HG03439 (cell line): ENCODE results near the gene RUFY4.
A peak's percentile ranks its signal among the peaks of the same experiment; 100 is the strongest.

Experiments used
- ATAC-seq: cut with Tn5 transposase; IDR thresholded peaks from one replicate; pipeline ENCODE4 v1.9.1; 2021; ENCODE audit warnings: mild to moderate bottlenecking, moderate library complexity; ENCODE audit not compliant: unreplicated experiment

The RUFY4 gene

DNA sequence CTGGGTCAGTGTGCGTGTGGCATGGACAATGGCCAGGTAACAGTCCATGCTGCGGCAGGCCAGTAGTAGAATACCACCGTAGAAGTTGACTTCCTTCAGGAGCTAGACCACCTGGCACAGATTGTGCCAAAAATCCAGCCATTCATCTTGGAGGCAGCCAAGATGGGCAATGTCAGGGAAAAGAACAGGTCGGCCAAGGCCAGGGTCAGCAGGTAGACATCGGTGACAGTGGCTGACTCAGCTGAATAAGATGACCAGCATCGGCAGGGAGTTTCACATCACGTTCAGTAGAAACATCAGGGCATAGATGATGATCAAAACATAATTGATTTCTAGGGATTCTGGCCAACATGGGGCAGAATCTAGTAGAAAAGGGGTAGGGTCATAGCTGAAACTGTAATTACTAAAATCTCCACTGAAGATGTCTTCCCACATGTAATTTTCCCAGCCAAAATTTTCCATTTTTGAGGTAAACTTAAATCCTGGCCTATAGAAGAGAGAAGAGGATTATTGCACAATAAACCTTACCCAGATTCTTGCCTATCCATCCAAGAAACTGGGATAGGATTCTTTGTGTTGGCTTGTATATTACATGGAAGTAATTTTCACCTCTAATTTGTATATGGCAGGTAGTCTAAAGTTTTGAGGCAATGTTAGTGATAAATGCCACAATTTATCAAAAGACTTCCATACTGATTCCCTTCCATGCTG is 7.9 kb upstream of the RUFY4 start:
- no peak for ATAC-seq

DNA sequence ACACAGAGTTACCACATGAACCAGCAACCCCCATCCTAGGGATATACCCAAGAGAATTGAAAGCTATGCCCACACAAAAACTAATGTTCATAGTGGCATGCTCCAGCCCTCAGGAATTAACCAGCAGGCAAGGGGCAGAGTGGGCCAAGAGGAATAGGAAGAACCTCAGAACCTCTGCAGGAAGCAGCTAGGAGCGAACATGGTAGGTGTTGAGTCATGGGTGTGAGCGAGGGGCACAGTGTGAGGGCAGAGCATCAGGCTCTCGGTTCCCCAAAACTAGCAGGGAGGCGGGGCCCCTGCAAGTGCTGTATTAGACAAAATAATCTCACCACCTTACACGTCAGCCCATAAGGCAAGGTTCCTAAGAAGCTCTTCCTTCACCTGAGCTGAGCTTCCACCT is 5.6 kb upstream of the RUFY4 start:
- ATAC-seq: peak; percentile 79

DNA sequence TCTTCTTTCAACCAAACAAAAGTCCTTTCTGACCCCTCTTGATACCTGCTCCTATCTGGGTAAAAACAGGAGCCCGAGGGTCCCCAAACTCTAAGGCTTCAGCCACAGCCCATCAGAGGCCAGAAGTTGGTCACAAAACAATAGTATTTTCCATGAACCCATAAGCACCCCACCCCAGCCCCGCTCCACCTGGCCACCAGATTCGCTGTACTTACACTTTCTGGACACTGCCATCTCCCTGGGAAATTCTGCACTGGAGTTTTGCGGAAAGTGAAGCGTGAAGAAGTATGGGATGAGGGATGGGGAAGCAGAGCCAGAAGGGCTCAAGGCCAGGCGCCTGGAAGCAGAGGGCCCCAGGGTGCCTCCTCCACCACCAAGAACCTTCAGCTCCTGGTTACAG is 5.2 kb upstream of the RUFY4 start:
- no peak for ATAC-seq

DNA sequence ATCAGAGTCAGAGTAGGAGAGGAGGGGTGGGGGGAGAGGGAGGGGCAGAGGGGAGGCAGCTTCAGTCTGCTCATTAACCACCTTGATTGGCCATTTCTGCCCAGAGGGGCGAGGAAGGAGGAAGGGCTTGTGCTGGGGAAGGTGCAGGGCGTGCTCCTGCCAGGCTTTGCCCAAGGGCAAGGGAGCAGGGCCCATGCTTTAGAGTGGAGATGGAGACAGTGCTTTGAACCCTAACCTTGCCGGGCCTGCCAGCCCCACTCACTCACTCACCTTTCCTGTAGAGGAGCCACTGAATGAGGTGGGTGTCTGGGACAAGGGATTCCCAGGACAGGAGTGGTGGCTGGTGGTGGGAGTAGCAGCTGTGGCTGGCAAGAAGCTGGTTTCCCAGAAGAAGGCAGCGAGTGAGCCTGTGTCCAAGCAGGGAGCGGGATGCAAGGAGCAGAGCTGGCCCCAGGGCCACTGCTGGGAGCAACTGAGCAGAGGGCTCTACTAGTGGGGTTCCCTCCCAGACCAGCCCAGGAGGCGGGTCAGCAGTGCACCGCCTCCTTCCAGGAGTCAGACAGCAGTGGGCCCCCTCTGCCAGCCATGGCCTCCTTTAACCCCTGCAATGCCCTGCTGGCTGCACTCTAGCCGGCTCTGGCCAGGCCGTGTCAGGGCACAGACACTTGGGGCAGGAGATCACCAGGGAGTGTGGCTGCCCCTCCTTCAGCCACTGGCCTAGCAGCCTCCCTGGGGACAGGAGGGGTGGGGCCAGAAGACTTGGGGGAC is 3.6 kb upstream of the RUFY4 start:
- ATAC-seq: no peak

GRCh38 chr2:218066926-218067515 is 2.0 kb upstream of the RUFY4 start:
- ATAC-seq: no peak

- no peak for ATAC-seq
These were observed 1.5 kb upstream of the RUFY4 start for GRCh38 chr2:218067523-218067922.

DNA sequence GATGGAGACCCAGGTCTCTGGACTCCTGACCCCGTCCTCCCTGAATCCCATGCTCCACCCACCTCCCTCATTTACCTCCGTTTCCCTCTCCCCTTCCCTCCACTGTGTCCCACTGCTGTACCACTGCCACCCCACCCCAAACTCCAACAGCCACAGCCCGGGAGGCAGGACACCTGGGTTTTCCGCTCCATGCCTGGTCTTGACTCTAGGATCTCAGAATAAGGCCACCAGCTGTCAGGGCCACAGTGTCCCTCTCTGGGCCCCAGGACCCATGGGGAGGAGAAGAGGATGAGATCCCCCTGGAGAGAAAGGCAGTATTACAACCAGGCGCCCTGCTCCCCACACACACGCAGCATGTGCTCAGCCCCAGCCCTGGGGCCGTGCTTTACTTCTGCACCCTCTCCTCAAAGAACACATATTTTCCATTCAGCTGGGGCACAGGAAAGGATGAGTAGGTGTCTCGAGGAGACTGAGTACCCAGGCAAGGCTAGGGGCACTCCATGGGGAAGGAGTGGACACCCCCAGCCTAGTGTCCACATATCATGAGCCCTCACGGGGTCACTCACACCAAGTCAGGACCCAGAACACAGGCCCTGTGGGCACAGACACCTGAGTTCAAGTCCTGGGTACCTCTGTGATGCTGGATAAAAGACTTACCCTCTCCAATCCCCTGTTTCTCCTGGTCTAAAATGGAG is 700 bp downstream of the RUFY4 start:
- ATAC-seq: no peak

GRCh38 chr2:218070587-218070986 is 1.5 kb downstream of the RUFY4 start:
- ATAC-seq: no peak

- ATAC-seq: no peak
These were observed 2.3 kb downstream of the RUFY4 start for GRCh38 chr2:218071218-218071937.

DNA sequence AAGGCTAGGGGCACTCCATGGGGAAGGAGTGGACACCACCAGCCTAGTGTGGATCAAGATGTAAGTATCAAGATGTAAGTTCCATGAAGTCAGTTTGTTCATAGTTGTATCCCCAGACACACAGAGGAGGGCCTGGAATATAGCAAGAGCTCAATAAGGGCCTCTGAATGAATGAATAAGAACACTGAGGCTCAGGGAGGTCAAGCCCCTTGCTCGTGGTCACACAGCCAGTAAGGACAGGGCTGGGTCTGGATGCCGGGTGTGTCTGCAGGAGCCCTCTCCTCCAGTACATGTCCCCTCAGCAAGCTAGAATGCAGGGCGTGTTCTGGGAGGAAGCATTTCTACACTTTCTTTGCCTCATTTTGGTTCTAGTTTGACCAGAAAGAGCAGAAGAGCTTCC is 2.9 kb downstream of the RUFY4 start:
- no peak for ATAC-seq

DNA sequence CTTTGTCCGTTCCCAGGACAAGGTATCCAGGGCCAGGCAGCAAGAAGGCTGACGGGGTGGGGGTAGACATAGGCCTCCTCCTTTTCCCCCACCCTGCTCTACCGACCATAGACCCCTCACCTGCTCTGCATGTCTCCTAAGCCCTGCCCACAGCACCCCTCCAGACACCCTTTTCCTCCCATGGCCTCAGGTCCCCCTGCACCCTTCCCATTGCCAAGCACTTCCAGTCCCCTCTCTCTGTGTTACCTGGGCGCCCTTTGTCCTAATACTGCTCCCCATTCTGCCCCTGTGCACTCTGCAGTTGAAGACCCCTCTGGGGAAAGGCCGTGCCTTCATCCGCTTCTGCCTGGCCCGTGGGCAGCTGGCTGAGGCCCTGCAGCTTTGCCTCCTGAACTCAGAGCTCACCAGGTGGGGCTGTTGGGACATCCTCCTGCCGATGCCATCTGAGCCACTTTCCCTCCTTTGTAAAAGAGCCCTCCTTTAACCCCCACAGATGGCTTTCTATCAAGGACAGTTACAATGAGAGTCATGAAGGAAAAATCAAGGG is 3.5 kb downstream of the RUFY4 start:
- no peak for ATAC-seq

GRCh38 chr2:218073185-218073584 is 4.1 kb downstream of the RUFY4 start:
- ATAC-seq: no peak

GRCh38 chr2:218074031-218074430 is 5.0 kb downstream of the RUFY4 start:
- ATAC-seq: no peak

DNA sequence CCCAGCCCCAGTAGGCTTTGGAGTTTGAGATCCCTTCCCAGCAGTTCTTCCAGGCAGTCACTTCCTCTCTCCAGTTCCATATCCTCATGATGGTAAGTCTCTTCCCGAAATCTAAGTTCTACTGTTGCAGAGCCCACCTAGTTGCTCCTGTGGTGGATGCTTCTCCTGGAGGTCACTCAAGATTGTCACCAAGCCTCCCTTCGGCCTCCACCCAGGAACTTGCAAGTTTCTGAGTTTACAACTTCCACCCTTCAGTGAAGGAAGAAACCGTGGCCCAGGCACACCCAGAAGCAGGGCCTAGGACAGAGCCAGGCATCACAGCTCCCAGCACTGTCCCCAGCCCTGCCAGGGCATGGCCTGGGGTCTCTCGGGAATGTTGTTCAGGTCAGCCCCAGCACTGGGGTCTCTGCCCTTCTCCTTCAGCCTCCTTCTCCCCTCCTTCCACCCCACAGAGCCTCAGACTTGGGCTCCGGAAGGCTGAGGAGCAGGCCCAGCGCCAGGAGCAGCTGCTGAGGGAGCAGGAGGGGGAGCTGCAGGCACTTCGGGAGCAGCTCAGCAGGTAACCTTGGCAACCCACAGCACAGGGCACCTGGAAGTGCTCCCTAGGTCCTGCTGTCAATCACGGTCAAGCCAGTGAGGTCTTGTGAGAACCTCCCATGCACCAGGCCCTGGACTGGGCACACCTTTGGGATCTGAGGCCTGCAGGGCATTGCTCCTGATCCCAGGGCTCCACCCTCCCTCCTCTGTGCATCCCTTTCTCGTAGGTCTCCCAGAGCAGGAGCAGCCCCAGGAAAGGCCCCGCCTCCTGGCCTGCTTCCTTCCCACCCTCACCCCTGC is 7.1 kb downstream of the RUFY4 start:
- no peak for ATAC-seq

GRCh38 chr2:218077464-218078216 is 8.6 kb downstream of the RUFY4 start:
- no peak for ATAC-seq

DNA sequence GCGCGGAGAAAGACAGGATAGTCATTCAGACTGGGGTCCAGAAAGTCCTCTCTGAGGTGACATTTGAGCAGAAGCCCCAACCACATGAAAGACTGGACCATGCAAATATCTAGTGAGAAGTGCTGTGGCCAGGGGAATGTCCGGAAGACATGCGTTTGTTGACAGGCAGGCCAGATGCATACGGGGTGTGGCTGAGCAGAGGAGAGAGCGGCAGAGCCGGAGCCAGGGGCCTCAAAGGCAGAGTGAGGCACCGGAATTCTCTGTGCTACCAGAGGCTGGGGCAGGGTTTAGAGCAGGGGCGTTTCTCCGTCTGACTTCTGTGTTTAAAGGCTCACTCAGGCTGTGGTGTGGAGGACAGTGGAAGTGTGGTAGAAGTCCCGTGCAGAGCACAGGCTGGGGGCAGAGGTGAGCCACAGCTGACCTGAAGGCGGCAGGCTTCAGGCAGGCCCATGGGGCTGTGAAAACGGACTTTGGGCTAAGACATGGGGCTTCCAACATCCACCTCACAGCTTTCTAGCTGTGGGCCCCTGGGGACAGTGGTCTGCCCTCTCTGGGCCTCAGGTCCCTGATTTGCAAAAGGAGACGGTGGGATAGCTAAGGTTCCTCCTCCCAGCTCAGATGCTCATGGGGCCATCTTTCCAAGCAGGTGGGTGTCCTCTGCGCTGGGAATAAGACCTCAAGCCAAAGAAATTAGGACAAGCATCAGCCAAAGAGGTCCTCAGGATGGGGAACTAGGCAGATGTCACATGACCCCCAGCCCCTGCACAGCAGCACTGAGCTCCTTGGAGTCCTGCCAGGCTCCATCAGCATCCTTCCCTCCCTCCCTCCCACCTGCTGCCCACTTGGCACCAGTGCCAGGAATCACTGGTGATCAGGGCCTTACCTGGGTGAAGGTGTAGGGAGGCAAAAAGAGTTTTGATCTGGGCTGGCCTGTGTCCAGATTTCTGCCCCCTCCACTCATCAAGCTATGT is 11.2 kb downstream of the RUFY4 start:
- no peak for ATAC-seq

GRCh38 chr2:218081063-218081462 is 12.0 kb downstream of the RUFY4 start:
- ATAC-seq: peak; percentile 83

- no peak for ATAC-seq
These were observed 12.6 kb downstream of the RUFY4 start for GRCh38 chr2:218081695-218082094.
